ENCODE data around the gene SPA17.

SPA17 gene

DNA sequence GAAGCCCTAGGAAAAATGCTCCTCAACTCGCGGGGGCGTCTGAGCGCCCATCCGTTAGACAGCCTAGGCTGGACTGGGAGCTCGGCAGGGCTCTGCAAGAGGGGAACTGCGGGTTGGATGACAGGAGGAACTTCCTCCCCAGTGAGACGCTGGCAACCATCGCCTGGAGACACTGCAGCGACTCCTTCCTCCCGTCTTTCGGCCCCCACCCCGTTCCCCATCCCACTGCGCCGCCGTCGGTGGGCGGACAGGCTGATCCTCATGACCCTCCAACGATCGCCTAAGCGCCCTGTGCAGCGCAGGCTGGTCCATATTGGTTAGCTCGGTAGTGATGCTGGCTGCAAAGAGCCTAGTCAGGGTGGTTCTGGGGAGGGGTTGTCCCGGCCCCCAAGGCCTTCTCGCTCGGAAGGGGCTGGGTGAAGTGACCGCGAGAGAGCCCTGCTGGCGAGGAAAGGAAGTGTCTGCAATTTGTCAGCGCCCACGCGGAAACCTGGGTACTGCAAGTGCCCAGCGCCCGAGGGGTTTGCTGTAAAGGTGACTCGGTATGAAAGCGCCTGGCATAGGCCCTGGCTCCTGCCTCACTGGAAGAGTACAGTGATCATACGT lies 66.7 kb downstream of the SPA17 start:
- Mint-ChIP-seq H3K4me3 (peak overlapping the region; percentile 84), H3K27ac (peak overlapping the region; percentile 60), H3K4me1 (ENCODE audit: low read depth) (peaks cover 73% of the 10 kb centered on the region), H3K9me3 (no peaks in the 10 kb centered on the region), H3K27me3 (no peaks in the 10 kb centered on the region), H3K36me3 (ENCODE audit: low read depth) (peaks cover 10% of the 10 kb centered on the region)
- intact Hi-C loops (cut with micrococcal nuclease), result no loop called here

- H3K4me1 Mint-ChIP-seq (ENCODE audit: low read depth), result peaks cover 69% of the 10 kb centered on the region
- H3K27me3 Mint-ChIP-seq, result no peaks in the 10 kb centered on the region
- H3K36me3 Mint-ChIP-seq (ENCODE audit: low read depth), result peaks cover 18% of the 10 kb centered on the region
- H3K4me3 Mint-ChIP-seq, result no peak overlapping the region
- H3K9me3 Mint-ChIP-seq, result no peaks in the 10 kb centered on the region
- H3K27ac Mint-ChIP-seq, result no peak overlapping the region
- intact Hi-C loops (cut with micrococcal nuclease), result no loop called here
Measured at GRCh38 chr11:124742555-124742954, 68.9 kb downstream of the SPA17 start.

GRCh38 chr11:124743050-124743449 lies 69.3 kb downstream of the SPA17 start:
- no peak overlapping the region for H3K27ac Mint-ChIP-seq
- H3K9me3 Mint-ChIP-seq, result no peaks in the 10 kb centered on the region
- no peak overlapping the region for H3K4me3 Mint-ChIP-seq
- peaks cover 18% of the 10 kb centered on the region for H3K36me3 Mint-ChIP-seq (ENCODE audit: low read depth)
- intact Hi-C loops (cut with micrococcal nuclease), result no loop called here
- peaks cover 69% of the 10 kb centered on the region for H3K4me1 Mint-ChIP-seq (ENCODE audit: low read depth)
- H3K27me3 Mint-ChIP-seq, result no peaks in the 10 kb centered on the region

DNA sequence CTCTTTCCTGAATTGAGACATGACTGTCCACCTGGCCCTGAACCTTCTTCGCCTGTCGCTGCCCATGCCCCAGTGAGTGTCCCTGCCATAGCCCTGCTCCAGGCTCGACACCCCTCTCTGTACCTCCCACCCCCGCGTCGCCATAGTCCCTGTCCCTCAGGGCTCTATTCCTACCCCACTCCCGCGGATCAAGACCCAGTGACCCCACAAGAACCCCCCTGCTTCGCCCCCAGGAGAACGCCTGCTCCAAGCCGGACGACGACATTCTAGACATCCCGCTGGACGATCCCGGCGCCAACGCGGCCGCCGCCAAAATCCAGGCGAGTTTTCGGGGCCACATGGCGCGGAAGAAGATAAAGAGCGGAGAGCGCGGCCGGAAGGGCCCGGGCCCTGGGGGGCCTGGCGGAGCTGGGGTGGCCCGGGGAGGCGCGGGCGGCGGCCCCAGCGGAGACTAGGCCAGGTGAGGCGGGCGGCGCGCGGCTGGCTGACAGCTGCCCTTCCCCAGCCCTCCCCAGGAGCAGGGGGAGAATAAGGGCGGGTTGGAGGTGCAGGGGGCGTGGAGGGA lies 71.6 kb downstream of the SPA17 start:
- intact Hi-C loops (cut with micrococcal nuclease), result loop anchor here (5.0 kb wide), 1 partner anchor 73 kb away; the partner anchor contains the start of genes SIAE and SPA17
- no peak overlapping the region for H3K4me3 Mint-ChIP-seq
- H3K9me3 Mint-ChIP-seq, result no peaks in the 10 kb centered on the region
- H3K4me1 Mint-ChIP-seq (ENCODE audit: low read depth), result peaks cover 73% of the 10 kb centered on the region
- H3K36me3 Mint-ChIP-seq (ENCODE audit: low read depth), result peaks cover 18% of the 10 kb centered on the region
- no peak overlapping the region for H3K27ac Mint-ChIP-seq
- H3K27me3 Mint-ChIP-seq, result no peaks in the 10 kb centered on the region

DNA sequence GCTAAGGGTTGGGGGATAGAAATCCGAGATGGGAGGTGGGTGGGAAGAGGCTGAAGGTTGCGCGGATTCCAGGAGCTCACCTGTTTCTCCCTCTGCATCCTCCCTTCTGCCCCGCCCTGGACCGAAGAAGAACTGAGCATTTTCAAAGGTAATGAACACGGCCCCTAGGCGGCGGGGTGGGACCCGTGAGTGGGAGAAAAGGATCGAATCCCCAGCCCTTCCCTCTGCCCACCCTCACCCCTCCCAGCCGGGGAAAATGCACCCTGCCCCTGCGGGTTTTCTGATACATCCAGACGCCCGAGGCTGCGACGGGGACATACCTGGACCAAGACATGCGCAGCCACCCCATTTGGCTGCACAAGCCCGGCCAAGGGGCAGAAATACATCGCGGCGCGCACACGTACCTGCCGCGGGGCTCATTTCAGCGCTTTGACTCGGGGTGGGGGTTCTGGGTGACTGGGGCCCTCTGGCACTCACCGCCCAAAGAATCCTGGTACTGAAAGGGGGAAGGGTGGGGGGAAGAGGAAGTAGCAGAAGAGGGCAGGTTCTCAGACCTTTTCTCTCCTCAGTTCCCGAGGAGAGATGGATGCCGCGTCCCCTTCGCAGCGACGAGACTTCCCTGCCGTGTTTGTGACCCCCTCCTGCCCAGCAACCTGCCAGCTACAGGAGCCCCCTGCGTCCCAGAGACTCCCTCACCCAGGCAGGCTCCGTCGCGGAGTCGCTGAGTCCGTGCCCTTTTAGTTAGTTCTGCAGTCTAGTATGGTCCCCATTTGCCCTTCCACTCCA lies 72.3 kb downstream of the SPA17 start:
- intact Hi-C loops (cut with micrococcal nuclease), result loop anchor here (5.0 kb wide), 1 partner anchor 74 kb away; the partner anchor contains the start of genes SIAE and SPA17
- Mint-ChIP-seq H3K36me3 (ENCODE audit: low read depth) (peaks cover 18% of the 10 kb centered on the region), H3K4me3 (peak overlapping the region; percentile 81), H3K27ac (peak overlapping the region; percentile 82), H3K9me3 (no peaks in the 10 kb centered on the region), H3K27me3 (no peaks in the 10 kb centered on the region), H3K4me1 (ENCODE audit: low read depth) (peaks cover 73% of the 10 kb centered on the region)

DNA sequence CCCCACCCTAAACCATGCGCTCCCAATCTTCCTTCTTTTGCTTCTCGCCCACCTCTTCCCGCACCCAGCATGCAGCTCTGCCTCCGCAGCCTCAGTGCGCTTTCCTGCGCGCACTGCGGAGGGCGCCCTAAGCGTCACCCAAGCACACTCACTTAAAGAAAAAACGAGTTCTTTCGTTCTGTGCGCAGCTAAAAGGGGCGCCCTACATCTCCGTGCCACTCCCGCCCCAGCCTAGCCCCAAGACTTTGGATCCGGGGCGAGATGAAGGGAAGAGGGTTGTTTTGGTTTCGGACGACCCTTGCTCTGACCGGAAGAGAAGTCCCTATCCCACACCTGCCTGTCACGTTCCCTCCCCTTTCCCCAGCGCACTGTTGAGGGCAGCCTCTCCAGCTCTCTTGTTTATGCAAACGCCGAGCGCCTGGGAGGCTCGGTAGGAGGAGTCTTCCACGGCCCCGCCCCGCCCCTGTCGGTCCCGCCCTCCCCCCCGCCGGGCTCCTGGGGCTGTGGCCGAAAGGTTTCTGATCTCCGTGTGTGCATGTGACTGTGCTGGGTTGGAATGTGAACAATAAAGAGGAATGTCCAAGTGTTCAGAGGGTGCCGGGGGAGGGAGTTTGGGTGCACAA lies 73.0 kb downstream of the SPA17 start:
- Mint-ChIP-seq H3K27ac (peak overlapping the region; percentile 82), H3K9me3 (no peaks in the 10 kb centered on the region), H3K36me3 (ENCODE audit: low read depth) (peaks cover 18% of the 10 kb centered on the region), H3K4me3 (peak overlapping the region; percentile 81), H3K27me3 (no peaks in the 10 kb centered on the region), H3K4me1 (ENCODE audit: low read depth) (peaks cover 71% of the 10 kb centered on the region)
- intact Hi-C loops (cut with micrococcal nuclease), result loop anchor here (5.0 kb wide), 1 partner anchor 74 kb away; the partner anchor contains the start of genes SIAE and SPA17
